GM23248 (cell line): ENCODE measurements around the gene WTIP. TPM values are rescaled to one million over a fixed set of nuclear protein-coding genes. Genes with fewer than 3 reads are reported as not detected.
"Not testable (repeated sequence)": the region's sequence is repeated elsewhere in the genome, so short reads cannot be mapped to it uniquely, and the experiment has no call there.

Experiments used
- DNase-seq: peaks from one replicate; pipeline ENCODE4 v3.0.0-alpha.2; 2015
- H2AFZ ChIP-seq: fragments of 200-600 bp; sonication (generic); 2 replicates; pipeline ENCODE4 v1.6.1; 2016; ENCODE audit warnings: antibody characterized with exemption
- H3F3A ChIP-seq: fragments of 200-600 bp; sonication (generic); 2 replicates; pipeline ENCODE4 v1.6.1; 2016; ENCODE audit warnings: mild to moderate bottlenecking, antibody characterized with exemption, mixed run types; ENCODE audit not compliant: insufficient read depth
- H3K27ac ChIP-seq: fragments of 200-600 bp; sonication (generic); 2 replicates; pipeline ENCODE4 v1.5.1; 2016; ENCODE audit warnings: mild to moderate bottlenecking
- H3K27me3 ChIP-seq: fragments of 200-600 bp; sonication (generic); replicated peaks from 2 replicates; pipeline ENCODE4 v1.6.1; 2016; ENCODE audit warnings: mild to moderate bottlenecking; ENCODE audit not compliant: insufficient read depth
- H3K36me3 ChIP-seq: fragments of 200-600 bp; sonication (generic); 2 replicates; pipeline ENCODE4 v1.6.1; 2016; ENCODE audit warnings: low read depth, mild to moderate bottlenecking
- H3K4me1 ChIP-seq: fragments of 200-600 bp; sonication (generic); 2 replicates; pipeline ENCODE4 v1.6.1; 2016; ENCODE audit warnings: mild to moderate bottlenecking; ENCODE audit not compliant: insufficient read depth
- H3K4me2 ChIP-seq: fragments of 200-600 bp; sonication (generic); one replicate; pipeline ENCODE4 v1.6.1; 2016; ENCODE audit warnings: mild to moderate bottlenecking; ENCODE audit not compliant: unreplicated experiment
- H3K4me3 ChIP-seq: fragments of 200-600 bp; sonication (generic); 2 replicates; pipeline ENCODE4 v1.5.1; 2016; ENCODE audit warnings: mild to moderate bottlenecking
- H3K79me2 ChIP-seq: fragments of 200-600 bp; sonication (generic); 2 replicates; pipeline ENCODE4 v1.6.1; 2016; ENCODE audit warnings: mild to moderate bottlenecking; ENCODE audit not compliant: insufficient read depth
- H3K9ac ChIP-seq: fragments of 200-600 bp; sonication (generic); 2 replicates; pipeline ENCODE4 v1.6.1; 2016; ENCODE audit warnings: mild to moderate bottlenecking
- H3K9me2 ChIP-seq: fragments of 200-600 bp; sonication (generic); 2 replicates; pipeline ENCODE4 v1.6.1; 2016; ENCODE audit warnings: mixed run types, mild to moderate bottlenecking, moderate library complexity; ENCODE audit not compliant: insufficient read depth
- H3K9me3 ChIP-seq: fragments of 200-600 bp; sonication (generic); one replicate; pipeline ENCODE4 v1.6.1; 2017; ENCODE audit warnings: low read depth
- H4K20me1 ChIP-seq: fragments of 200-600 bp; sonication (generic); 2 replicates; pipeline ENCODE4 v1.6.0; 2016; ENCODE audit not compliant: insufficient read depth
- EZH2 ChIP-seq: fragments of 200-600 bp; sonication (generic); IDR thresholded peaks from 2 replicates; pipeline ENCODE4 v1.6.1; 2018; ENCODE audit warnings: antibody characterized with exemption, mild to moderate bottlenecking; ENCODE audit not compliant: insufficient read depth, poor library complexity, severe bottlenecking
- EZH2phosphoT487 ChIP-seq: fragments of 200-600 bp; sonication (generic); IDR thresholded peaks from 2 replicates; pipeline ENCODE4 v1.6.1; 2018; ENCODE audit warnings: antibody characterized with exemption, moderate library complexity, mild to moderate bottlenecking, low read depth; ENCODE audit not compliant: insufficient read depth
- WGBS, 2 experiments: methylation state at CpG; one replicate each; pipeline ENCODE4 v1.1.6; 2015 to 2017; ENCODE audit warnings: low lambda C conversion rate in 2 of 2, low coverage in 1 of 2; ENCODE audit errors: missing lambda C conversion rate in 2 of 2; 5-methylcytosine and 5-hydroxymethylcytosine counted together
- in situ Hi-C: fragments of 300-500 bp; cut with MboI; formaldehyde crosslinking; loops from 2 replicates; pipeline ENCODE4 v1.15.0; 2020
- polyA plus RNA-seq: library from polyadenylated mRNA; unstranded; fragments of >200 nt; fragmentation: Nextera tagmentation; extraction: Ambion mirVana; gene quantifications from 2 replicates; pipeline ENCODE4 v1.2.1, GENCODE V29; 2016
- total RNA-seq: library from RNA; depleted of rRNA; stranded (reverse); fragments of >200 nt; shearing (Covaris generic); gene quantifications from 2 replicates; pipeline ENCODE4 v1.2.3, GENCODE V29; 2014

WTIP gene
- total and polyA plus RNA-seq, 2 experiments from 2014 or later, result 2.2 to 35.2 TPM

GRCh38 chr19:34475975-34476594 is 5.5 kb upstream of the WTIP start:
- peaks cover 18% of the 10 kb centered on the region for H3K4me1 ChIP-seq
- H3K4me3 ChIP-seq, result 0 out of 2 replicates have a peak overlapping the region, but pooled peaks have one; percentile 28
- no peak overlapping the region for H3K9ac ChIP-seq
- no peaks in the 10 kb centered on the region for H3K79me2 ChIP-seq
- H3K9me2 ChIP-seq, result no peaks in the 10 kb centered on the region
- DNase-seq, result peak; percentile 16
- in situ Hi-C loops, result no loop called here
- peaks cover 46% of the 10 kb centered on the region for H3F3A ChIP-seq
- no peaks in the 10 kb centered on the region for H3K27me3 ChIP-seq
- no peak overlapping the region for H2AFZ ChIP-seq
- TF ChIP-seq EZH2phosphoT487 (no peak), EZH2 (no peak)
- WGBS, 2 experiments, result 93 to 98% methylated on average over 5 of the region's 5 CpGs
- peaks cover 19% of the 10 kb centered on the region; the same call in 1 of the 2 replicates for H3K36me3 ChIP-seq
- H3K4me2 ChIP-seq, result peak overlapping the region; percentile 73
- no peaks in the 10 kb centered on the region for H3K9me3 ChIP-seq
- H3K27ac ChIP-seq, result peak overlapping the region; percentile 73
- no peaks in the 10 kb centered on the region for H4K20me1 ChIP-seq

GRCh38 chr19:34478496-34478895 is 3.1 kb upstream of the WTIP start:
- 94 to 95% methylated on average over 4 of the region's 4 CpGs for WGBS, 2 experiments
- Histone ChIP-seq H3K79me2 (peaks cover 12% of the 10 kb centered on the region), H3K4me1 (peaks cover 18% of the 10 kb centered on the region), H3F3A (peaks cover 29% of the 10 kb centered on the region)
- H3K9ac ChIP-seq, H3K27ac ChIP-seq, H3K36me3 ChIP-seq, H3K27me3 ChIP-seq, H2AFZ ChIP-seq, H3K4me3 ChIP-seq, in situ Hi-C loops, H4K20me1 ChIP-seq, H3K9me3 ChIP-seq, DNase-seq, H3K9me2 ChIP-seq, H3K4me2 ChIP-seq: not testable (repeated sequence)

GRCh38 chr19:34479396-34479795 is 2.2 kb upstream of the WTIP start:
- 0 out of 2 replicates have a peak, but pooled peaks cover 3% of the 10 kb centered on the region for H4K20me1 ChIP-seq
- no peaks in the 10 kb centered on the region for H3K9me2 ChIP-seq
- no peaks in the 10 kb centered on the region for H3K27me3 ChIP-seq
- TF ChIP-seq EZH2, result no peak
- no peak for TF ChIP-seq EZH2phosphoT487
- H3K9ac ChIP-seq, result no peak overlapping the region
- peaks cover 21% of the 10 kb centered on the region for H3K79me2 ChIP-seq
- no peak overlapping the region for H3K4me2 ChIP-seq
- H3K36me3 ChIP-seq, result no peaks in the 10 kb centered on the region
- H3K9me3 ChIP-seq, result no peaks in the 10 kb centered on the region
- H3K4me1 ChIP-seq, result peaks cover 16% of the 10 kb centered on the region
- H3K4me3 ChIP-seq, result no peak overlapping the region
- DNase-seq, result no peak
- peaks cover 20% of the 10 kb centered on the region for H3F3A ChIP-seq
- WGBS, 2 experiments, result 80 to 81% methylated on average over 7 of the region's 7 CpGs
- in situ Hi-C loops, result no loop called here
- no peak overlapping the region for H3K27ac ChIP-seq
- H2AFZ ChIP-seq, result no peak overlapping the region

- peak overlapping the region; percentile 91; the same call in 1 of the 2 replicates for H2AFZ ChIP-seq
- H3F3A ChIP-seq, result peaks cover 9% of the 10 kb centered on the region
- H3K27me3 ChIP-seq, result no peaks in the 10 kb centered on the region
- TF ChIP-seq EZH2phosphoT487 (no peak), EZH2 (no peak)
- WGBS, 2 experiments, result 86 to 89% methylated on average over 19 of the region's 19 CpGs
- H4K20me1 ChIP-seq, result 0 out of 2 replicates have a peak, but pooled peaks cover 3% of the 10 kb centered on the region
- H3K9ac ChIP-seq, result 0 out of 2 replicates have a peak overlapping the region, but pooled peaks have one; percentile 83
- no peaks in the 10 kb centered on the region for H3K9me3 ChIP-seq
- H3K27ac ChIP-seq, result 0 out of 2 replicates have a peak overlapping the region, but pooled peaks have one; percentile 69
- H3K4me1 ChIP-seq, result peaks cover 11% of the 10 kb centered on the region
- no peaks in the 10 kb centered on the region for H3K36me3 ChIP-seq
- peak overlapping the region; percentile 80; the same call in 1 of the 2 replicates for H3K4me3 ChIP-seq
- in situ Hi-C loops, result no loop called here
- no peak for DNase-seq
- no peaks in the 10 kb centered on the region for H3K9me2 ChIP-seq
- peak overlapping the region; percentile 81 for H3K4me2 ChIP-seq
- peaks cover 32% of the 10 kb centered on the region for H3K79me2 ChIP-seq
These were observed 1.1 kb upstream of the WTIP start for GRCh38 chr19:34480491-34480890.
